IMR-90 (cell line): ENCODE data around the gene UBTFL1. TPM values are rescaled to one million over a fixed set of nuclear protein-coding genes. Genes with fewer than 3 reads are reported as not detected.

Experiments used
- ATAC-seq: fragments of 200-7000 bp; cut with Tn5 transposase; 2 replicates; pipeline ENCODE4 v1.9.1; 2020; ENCODE audit warnings: low read depth, mild to moderate bottlenecking, moderate library complexity
- BruUV-seq: library from RNA; stranded (reverse); fragments of 400-500 nt; replicated peaks from 2 replicates; lab custom pipeline; 2021; lab: Mats Ljungman, UMichigan
- CTCF ChIA-PET: fragments of 300-600 bp; formaldehyde crosslinking; extraction: SDS; loops from one replicate; lab custom pipeline; 2021; ENCODE audit warnings: antibody characterized with exemption; lab: Yijun Ruan, JAX
- POLR2A ChIA-PET: fragments of 300-600 bp; sonication (Branson Sonifier 250); formaldehyde crosslinking; loops from one replicate; lab custom pipeline; 2022; ENCODE audit warnings: antibody characterized with exemption; ENCODE audit not compliant: unreplicated experiment; lab: Charles Lee
- DNase-seq: peaks from one replicate; pipeline ENCODE4 v3.0.0; 2013
- H2AFZ ChIP-seq: replicated peaks from 2 replicates; pipeline ENCODE3; 2013; ENCODE audit warnings: low read length, mild to moderate bottlenecking; ENCODE audit not compliant: poor library complexity
- H2AK5ac ChIP-seq: 2 replicates; pipeline ENCODE4 v1.6.1; 2013; ENCODE audit warnings: low read depth, low read length, inconsistent platforms
- H2AK9ac ChIP-seq: replicated peaks from 2 replicates; pipeline ENCODE3; 2013; ENCODE audit warnings: mild to moderate bottlenecking, low read depth, low read length, moderate library complexity; ENCODE audit not compliant: poor library complexity
- H2BK120ac ChIP-seq: 2 replicates; pipeline ENCODE4 v1.6.1; 2013; ENCODE audit warnings: low read depth, low read length, inconsistent platforms
- H2BK15ac ChIP-seq: 3 replicates; pipeline ENCODE4 v1.6.1; 2013; ENCODE audit warnings: low read depth, low read length, inconsistent platforms
- H2BK20ac ChIP-seq: 2 replicates; pipeline ENCODE4 v1.6.1; 2013; ENCODE audit warnings: low read depth, mild to moderate bottlenecking, inconsistent platforms, low read length, moderate library complexity
- H2BK5ac ChIP-seq: 2 replicates; pipeline ENCODE4 v1.6.1; 2013; ENCODE audit warnings: mild to moderate bottlenecking, low read depth, low read length, inconsistent platforms; ENCODE audit not compliant: poor library complexity, severe bottlenecking
- H3K14ac ChIP-seq: replicated peaks from 2 replicates; pipeline ENCODE4 v1.6.1; 2013; ENCODE audit warnings: low read depth, low read length, inconsistent platforms
- H3K18ac ChIP-seq: 2 replicates; pipeline ENCODE4 v1.6.1; 2013; ENCODE audit warnings: low read depth, low read length, control low read depth
- H3K23ac ChIP-seq: 2 replicates; pipeline ENCODE4 v1.6.1; 2013; ENCODE audit warnings: low read depth, low read length, inconsistent platforms
- H3K27ac ChIP-seq: 2 replicates; pipeline ENCODE4 v1.5.1; 2013; ENCODE audit warnings: mild to moderate bottlenecking, control low read depth, low read length; ENCODE audit not compliant: insufficient read depth
- H3K27me3 ChIP-seq: 2 replicates; pipeline ENCODE4 v1.6.1; 2013; ENCODE audit warnings: low read length; ENCODE audit not compliant: control insufficient read depth, insufficient read depth
- H3K36me3 ChIP-seq: 2 replicates; pipeline ENCODE4 v1.6.1; 2013; ENCODE audit warnings: low read length, mixed read lengths; ENCODE audit not compliant: control insufficient read depth, insufficient read depth
- H3K4ac ChIP-seq: 2 replicates; pipeline ENCODE4 v1.6.1; 2013; ENCODE audit warnings: low read depth, low read length, inconsistent platforms
- H3K4me1 ChIP-seq: 2 replicates; pipeline ENCODE4 v1.6.1; 2013; ENCODE audit warnings: low read length, mixed read lengths; ENCODE audit not compliant: control insufficient read depth, insufficient read depth
- H3K4me2 ChIP-seq: 2 replicates; pipeline ENCODE4 v1.6.1; 2013; ENCODE audit warnings: low read depth, mild to moderate bottlenecking, control low read depth, low read length, moderate library complexity
- H3K4me3 ChIP-seq: 2 replicates; pipeline ENCODE4 v1.5.1; 2013; ENCODE audit warnings: low read depth, mild to moderate bottlenecking, control low read depth, low read length, moderate library complexity; ENCODE audit not compliant: insufficient read depth
- H3K56ac ChIP-seq: 2 replicates; pipeline ENCODE4 v1.6.1; 2013; ENCODE audit warnings: low read length, inconsistent platforms; ENCODE audit not compliant: insufficient read depth; ENCODE audit errors: extremely low read depth
- H3K79me1 ChIP-seq, 2 experiments: 2 replicates each; pipeline ENCODE4 v1.6.1; 2013; ENCODE audit warnings: low read length in 2 of 2, inconsistent platforms in 1 of 2, low read depth in 1 of 2
- H3K9ac ChIP-seq: 2 replicates; pipeline ENCODE4 v1.6.1; 2013; ENCODE audit warnings: low read depth, low read length, control low read depth
- H3K9me1 ChIP-seq: 2 replicates; pipeline ENCODE4 v1.6.1; 2013; ENCODE audit warnings: low read length, inconsistent platforms; ENCODE audit not compliant: insufficient read depth
- H3K9me3 ChIP-seq: 2 replicates; pipeline ENCODE4 v1.6.1; 2013; ENCODE audit warnings: low read length; ENCODE audit not compliant: control insufficient read depth, insufficient read depth
- H4K20me1 ChIP-seq: 2 replicates; pipeline ENCODE4 v1.6.1; 2013; ENCODE audit warnings: low read length, inconsistent platforms; ENCODE audit not compliant: insufficient read depth
- H4K5ac ChIP-seq: 2 replicates; pipeline ENCODE4 v1.6.1; 2013; ENCODE audit warnings: mild to moderate bottlenecking, low read depth, low read length, control low read depth
- H4K8ac ChIP-seq, 2 experiments: 2 replicates each; pipeline ENCODE4 v1.6.1; 2013; ENCODE audit warnings: low read depth in 2 of 2, low read length in 2 of 2, control low read depth in 1 of 2, inconsistent platforms in 1 of 2
- H4K91ac ChIP-seq: 2 replicates; pipeline ENCODE4 v1.6.1; 2013; ENCODE audit warnings: low read depth, low read length, inconsistent platforms; ENCODE audit not compliant: insufficient read depth
- CHD1 ChIP-seq: IDR thresholded peaks from 2 replicates; pipeline ENCODE4 v1.6.1; 2012; ENCODE audit warnings: low read depth, low read length, improper control_type of control experiment
- RAD21 ChIP-seq: IDR thresholded peaks from 2 replicates; pipeline ENCODE4 v1.6.1; 2012; ENCODE audit warnings: low read length, improper control_type of control experiment
- RCOR1 ChIP-seq: IDR thresholded peaks from 2 replicates; pipeline ENCODE4 v1.6.1; 2012; ENCODE audit warnings: mild to moderate bottlenecking, low read length, improper control_type of control experiment; ENCODE audit not compliant: insufficient replicate concordance
- RFX5 ChIP-seq: IDR thresholded peaks from 2 replicates; pipeline ENCODE4 v1.8.0; 2012; ENCODE audit warnings: low read depth, mild to moderate bottlenecking, low read length, moderate library complexity
- WGBS, 2 experiments: methylation state at CpG; one replicate each; pipeline versions ENCODE4 v1.1.5 to v1.1.7; 2013; ENCODE audit warnings: missing lambda C conversion rate in 2 of 2; ENCODE audit not compliant: insufficient read length in 1 of 2; ENCODE audit errors: extremely low coverage in 2 of 2; 5-methylcytosine and 5-hydroxymethylcytosine counted together
- dilution Hi-C: fragments of 300-500 bp; cut with HindIII; formaldehyde crosslinking; loops from one replicate; pipeline ENCODE4 v1.14.3; 2018; ENCODE audit warnings: low sequenced_read_pairs; ENCODE audit not compliant: unreplicated experiment
- in situ Hi-C: fragments of 300-500 bp; cut with MboI; formaldehyde crosslinking; loops from 3 replicates; pipeline ENCODE4 v1.14.3; 2019; ENCODE audit warnings: low sequenced_read_pairs, inconsistent platforms, mixed read lengths
- intact Hi-C: fragments of 100-400 bp; cut with micrococcal nuclease; formaldehyde crosslinking; loops from 2 replicates; pipeline ENCODE4 v1.10.0; 2022
- microRNA-seq, 2 experiments: library from miRNA; stranded (forward) in 1 of 2; unstranded in 1 of 2; fragments of 10-50 nt in 1 of 2; fragments of <30 nt in 1 of 2; gene quantifications in 1 of 2; microRNA quantifications in 1 of 2; one replicate each; pipeline versions ENCODE3 to v1.1.0; 2013 to 2020; ENCODE audit not compliant: insufficient read depth in 1 of 2, insufficient read length in 1 of 2, unreplicated experiment in 1 of 2
- polyA plus RNA-seq, 3 experiments: library from polyadenylated mRNA; depleted of rRNA; stranded (reverse); fragments of >200 nt; gene quantifications; 2 replicates each; pipeline ENCODE4 v1.2.3, GENCODE V29; 2012; ENCODE audit warnings: low replicate concordance in 1 of 3
- small RNA-seq, 5 experiments: library from RNA; depleted of rRNA; stranded (forward); fragments of <200 nt; gene quantifications; one replicate each; pipeline ENCODE3, GENCODE V24; 2012
- total RNA-seq: library from RNA; depleted of rRNA; stranded (reverse); fragments of >200 nt; gene quantifications from 2 replicates; pipeline ENCODE4 v1.2.3, GENCODE V29; 2012; rRNA removed
- TF ChIP-seq, protein P1 (sequence below): fragments of 150-350 bp; IDR thresholded peaks from 2 replicates; pipeline ENCODE4 v1.6.1; 2017; ENCODE audit warnings: mild to moderate bottlenecking, antibody characterized with exemption, low read length, low read depth

Gene UBTFL1
- total and polyA plus RNA-seq, 2 of the 4 experiments (the other 2 are of a cell fraction) = not detected

- ATAC-seq = no peak
- in situ Hi-C loops = no loop called here
- no peak overlapping the region for H4K91ac ChIP-seq
Measured at GRCh38 chr11:90135016-90135415, 49.3 kb downstream of the UBTFL1 start.

More at GRCh38 chr11:90135016-90135415, 49.3 kb downstream of the UBTFL1 start:
- no peaks in the 10 kb centered on the region for H4K20me1 ChIP-seq
- H3K18ac ChIP-seq = no peak overlapping the region
- no peak overlapping the region for H3K14ac ChIP-seq
- intact Hi-C loops = no loop called here
- no peaks in the 10 kb centered on the region for H3K27me3 ChIP-seq
- H3K9me1 ChIP-seq = no peaks in the 10 kb centered on the region
- no peak for TF ChIP-seq RFX5
- no peak for TF ChIP-seq CHD1
- TF ChIP-seq RAD21 = no peak
- TF ChIP-seq RCOR1 = no peak
- TF ChIP-seq, protein P1, sequence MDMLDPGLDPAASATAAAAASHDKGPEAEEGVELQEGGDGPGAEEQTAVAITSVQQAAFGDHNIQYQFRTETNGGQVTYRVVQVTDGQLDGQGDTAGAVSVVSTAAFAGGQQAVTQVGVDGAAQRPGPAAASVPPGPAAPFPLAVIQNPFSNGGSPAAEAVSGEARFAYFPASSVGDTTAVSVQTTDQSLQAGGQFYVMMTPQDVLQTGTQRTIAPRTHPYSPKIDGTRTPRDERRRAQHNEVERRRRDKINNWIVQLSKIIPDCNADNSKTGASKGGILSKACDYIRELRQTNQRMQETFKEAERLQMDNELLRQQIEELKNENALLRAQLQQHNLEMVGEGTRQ = no peak
- no peak overlapping the region for H4K8ac ChIP-seq
- no peak overlapping the region for H2AK5ac ChIP-seq
- no peak for DNase-seq
- H3K4me3 ChIP-seq = peak overlapping the region; percentile 41
- ChIA-PET POLR2A (no interaction called here), CTCF (no interaction called here)
- H3K9ac ChIP-seq = no peak overlapping the region
- WGBS, 2 experiments = no CpG with 5 or more reads among the region's 5 CpGs
- no peak overlapping the region for H2AK9ac ChIP-seq
- no peak overlapping the region for H2AFZ ChIP-seq
- no peak overlapping the region for H2BK15ac ChIP-seq
- H3K36me3 ChIP-seq = no peaks in the 10 kb centered on the region
- no peak overlapping the region for H2BK120ac ChIP-seq
- H3K9me3 ChIP-seq = no peaks in the 10 kb centered on the region
- no peaks in the 10 kb centered on the region for H3K79me1 ChIP-seq
- H2BK20ac ChIP-seq = no peak overlapping the region
- dilution Hi-C loops = no loop called here
- no peaks in the 10 kb centered on the region for H3K4me1 ChIP-seq
- no peak overlapping the region for H2BK5ac ChIP-seq
- peak overlapping the region; percentile 72 for H3K4me2 ChIP-seq
- no peak overlapping the region for H3K56ac ChIP-seq
- no peak overlapping the region for H3K4ac ChIP-seq
- H3K27ac ChIP-seq = no peak overlapping the region
- no peak overlapping the region for H4K5ac ChIP-seq
- no TSS peak for BruUV-seq
- no peak overlapping the region for H3K23ac ChIP-seq

Small RNA genes lying within 50 kb of the gene (microRNA-seq; reads per million reads assigned to microRNA genes)
- gene AP000827.1 (ENCODE audit: insufficient read depth, insufficient read length) = not detected
- not detected for gene RF00275 (ENCODE audit: insufficient read depth, insufficient read length)

Small RNA genes lying within 50 kb of the gene (small RNA-seq; reads per million reads assigned to genes)
- gene AP000827.1 = 0 reads per million in 5 experiments
- gene RF00275 = 0 reads per million in 5 experiments

Other genes starting within 250 kb of the UBTFL1 start
- not detected in 2 replicates for gene TRIM64B, start 207.5 kb upstream of the UBTFL1 start, total RNA-seq
- not detected in 2 replicates for gene TRIM64B, start 207.5 kb upstream of the UBTFL1 start, polyA plus RNA-seq (2012; rRNA removed)
- not detected in 2 replicates for gene TRIM49D1, start 163.7 kb upstream of the UBTFL1 start, total RNA-seq
- gene TRIM49D1, start 163.7 kb upstream of the UBTFL1 start, polyA plus RNA-seq (2012; rRNA removed) = not detected in 2 replicates
- gene TRIM49D2, start 161.9 kb upstream of the UBTFL1 start, total RNA-seq = not detected in 2 replicates
- not detected in 2 replicates for gene TRIM49D2, start 161.9 kb upstream of the UBTFL1 start, polyA plus RNA-seq (2012; rRNA removed)
- gene TRIM64, start 119.9 kb upstream of the UBTFL1 start, total RNA-seq = not detected in 2 replicates
- gene TRIM64, start 119.9 kb upstream of the UBTFL1 start, polyA plus RNA-seq (2012; rRNA removed) = not detected in 2 replicates
- gene TRIM49C, start 54.8 kb upstream of the UBTFL1 start, total RNA-seq = not detected in 2 replicates
- gene TRIM49C, start 54.8 kb upstream of the UBTFL1 start, polyA plus RNA-seq (2012; rRNA removed) = not detected in 2 replicates
- under 0.01 TPM in 1 of 2 replicates, not detected in the other for gene NAALAD2, start 48.7 kb downstream of the UBTFL1 start, total RNA-seq
- gene NAALAD2, start 48.7 kb downstream of the UBTFL1 start, polyA plus RNA-seq (2012; rRNA removed) = 0.09 TPM in 1 of 2 replicates, not detected in the other
- 51.4 and 102 TPM in 2 replicates for gene CHORDC1, start 137.1 kb downstream of the UBTFL1 start, total RNA-seq
- 17.4 and 26.9 TPM in 2 replicates for gene CHORDC1, start 137.1 kb downstream of the UBTFL1 start, polyA plus RNA-seq (2012; rRNA removed)